ENCODE data around the gene ZNF827. TPM values are rescaled to one million over a fixed set of nuclear protein-coding genes. Genes with fewer than 3 reads are reported as not detected.

Gene ZNF827
- total RNA-seq, 2 experiments from 2014 or later = 21.8 to 22.4 TPM

DNA sequence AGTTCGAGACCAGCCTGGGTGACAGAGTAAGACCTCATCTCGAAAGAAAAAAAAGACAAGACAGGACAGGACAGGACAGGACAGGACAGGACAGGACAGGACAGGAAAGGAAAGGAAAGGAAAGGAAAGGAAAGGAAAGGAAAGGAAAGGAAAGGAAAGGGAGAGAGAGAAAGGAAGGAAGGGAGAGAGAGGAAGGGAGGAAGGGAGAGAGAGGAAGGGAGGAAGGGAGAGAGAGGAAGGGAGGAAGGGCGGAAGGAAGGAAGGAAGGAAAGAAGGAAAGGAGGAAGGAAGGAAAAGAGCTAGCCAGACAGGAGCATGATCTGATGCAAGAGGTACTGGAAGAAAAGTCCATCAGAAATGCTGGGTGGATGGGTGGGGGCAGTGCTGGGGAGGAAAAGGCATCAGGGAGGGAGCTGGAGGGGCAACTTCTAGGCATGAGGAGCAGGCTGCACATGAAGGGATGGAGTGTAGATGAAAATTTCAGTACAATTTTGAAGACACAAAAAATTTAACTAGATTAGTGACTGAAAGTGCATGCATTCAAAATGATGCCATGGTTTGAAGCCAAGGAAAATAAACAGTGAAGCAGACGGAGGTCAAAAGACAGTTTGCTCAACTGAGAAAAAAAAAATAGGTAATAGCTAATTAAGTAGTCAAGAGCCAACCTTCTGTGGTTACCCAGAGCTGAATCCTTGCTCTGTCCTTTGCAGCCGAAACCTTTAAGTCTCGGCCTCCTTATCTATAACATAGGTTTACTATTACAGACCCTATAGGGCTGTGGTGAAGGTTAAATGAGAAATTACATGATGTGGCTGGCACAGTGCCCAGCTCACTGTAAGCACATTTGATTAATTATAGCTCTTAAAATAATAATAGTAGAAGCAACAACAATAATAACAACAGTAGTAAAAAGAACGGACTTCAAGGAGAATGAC lies 59.9 kb downstream of the ZNF827 start:
- Mint-ChIP-seq H3K9me3 (no peaks in the 10 kb centered on the region), H3K27me3 (no peaks in the 10 kb centered on the region), H3K4me1 (peaks cover 15% of the 10 kb centered on the region), H3K36me3 (peaks cover 27% of the 10 kb centered on the region), H3K27ac (no peak overlapping the region), H3K4me3 (no peak overlapping the region)
- ATAC-seq (ENCODE audit: low read depth) (no peak), DNase-seq (no peak)
- POLR2A ChIA-PET = no interaction called here

DNA sequence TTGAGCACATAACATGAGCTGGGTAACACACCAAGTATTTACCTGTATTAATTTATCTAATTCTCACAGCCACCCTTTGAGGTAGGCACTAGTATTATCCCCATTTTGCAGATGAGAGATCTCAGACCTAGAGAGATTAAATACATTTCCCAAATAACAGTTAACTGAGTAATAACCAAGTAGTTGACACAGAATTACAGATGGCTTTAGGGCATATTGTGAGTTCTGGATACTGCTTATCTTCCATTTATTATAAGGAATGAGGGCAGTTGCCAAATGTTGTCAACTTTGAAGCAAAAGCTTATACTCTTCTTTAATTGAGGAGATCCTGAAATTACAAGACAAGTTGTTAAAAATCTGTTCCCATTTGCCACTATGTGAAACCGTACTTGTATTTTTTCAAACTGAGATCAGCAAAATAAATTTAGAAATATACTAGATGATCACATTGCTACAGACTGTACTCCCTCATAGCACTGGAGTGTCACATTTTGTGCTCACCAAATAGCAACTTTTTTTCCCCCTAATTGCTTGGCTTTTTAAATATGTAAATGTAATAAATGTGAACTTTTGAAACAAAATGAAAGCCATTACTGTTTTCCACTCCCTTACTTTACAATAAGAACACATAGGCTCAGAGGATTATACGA lies 62.0 kb downstream of the ZNF827 start:
- Mint-ChIP-seq H3K27me3 (no peaks in the 10 kb centered on the region), H3K9me3 (no peaks in the 10 kb centered on the region), H3K4me3 (no peak overlapping the region), H3K36me3 (peaks cover 28% of the 10 kb centered on the region), H3K4me1 (peaks cover 13% of the 10 kb centered on the region), H3K27ac (no peak overlapping the region)
- POLR2A ChIA-PET = no interaction called here
- no peak for ATAC-seq (ENCODE audit: low read depth)
- DNase-seq = no peak

DNA sequence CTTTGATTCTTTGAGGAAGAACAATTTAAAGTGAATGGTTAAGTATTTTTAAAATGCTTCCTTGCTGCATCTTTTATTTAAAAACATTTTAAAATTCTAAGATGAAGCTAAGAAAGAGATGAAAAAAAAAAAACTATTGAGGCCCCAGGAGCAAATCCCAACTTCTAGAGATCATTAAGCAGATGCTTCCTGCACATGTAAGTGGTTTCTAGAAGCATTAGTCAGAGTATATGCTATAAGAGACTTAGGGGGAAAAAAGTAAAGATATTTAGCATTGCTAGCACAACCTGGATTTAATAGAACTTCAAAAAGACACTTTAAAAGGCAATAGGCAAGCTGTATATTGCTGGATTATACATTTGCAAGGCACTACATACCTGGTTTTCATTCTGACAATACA lies 64.7 kb downstream of the ZNF827 start:
- POLR2A ChIA-PET = no interaction called here
- Mint-ChIP-seq H3K9me3 (no peaks in the 10 kb centered on the region), H3K4me1 (peaks cover 21% of the 10 kb centered on the region), H3K27ac (no peak overlapping the region), H3K36me3 (peaks cover 26% of the 10 kb centered on the region), H3K4me3 (no peak overlapping the region), H3K27me3 (no peaks in the 10 kb centered on the region)
- ATAC-seq (ENCODE audit: low read depth) (no peak), DNase-seq (no peak)

DNA sequence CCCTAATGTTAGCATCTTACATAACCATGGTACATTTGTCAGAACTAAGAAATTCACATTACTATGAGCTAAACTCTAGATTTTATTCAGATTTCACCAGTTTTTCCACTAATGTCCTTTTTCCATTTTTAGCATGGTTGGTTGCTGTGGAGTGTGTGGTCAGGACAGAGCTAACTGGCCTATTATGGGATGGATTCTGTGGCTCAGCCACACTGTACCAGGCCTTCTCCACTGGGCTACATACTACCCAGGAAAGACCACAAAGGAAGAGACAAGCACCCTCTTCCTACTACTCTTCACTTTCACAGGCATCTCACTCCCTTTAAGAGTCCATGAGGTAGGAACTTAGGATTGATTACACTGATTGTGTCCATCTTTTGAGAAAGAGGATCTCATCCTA lies 67.4 kb downstream of the ZNF827 start:
- peaks cover 18% of the 10 kb centered on the region for H3K36me3 Mint-ChIP-seq
- H3K4me1 Mint-ChIP-seq = peaks cover 17% of the 10 kb centered on the region
- POLR2A ChIA-PET = no interaction called here
- H3K27me3 Mint-ChIP-seq = no peaks in the 10 kb centered on the region
- no peak overlapping the region for H3K4me3 Mint-ChIP-seq
- no peaks in the 10 kb centered on the region for H3K9me3 Mint-ChIP-seq
- DNase-seq (no peak), ATAC-seq (ENCODE audit: low read depth) (no peak)
- H3K27ac Mint-ChIP-seq = no peak overlapping the region

DNA sequence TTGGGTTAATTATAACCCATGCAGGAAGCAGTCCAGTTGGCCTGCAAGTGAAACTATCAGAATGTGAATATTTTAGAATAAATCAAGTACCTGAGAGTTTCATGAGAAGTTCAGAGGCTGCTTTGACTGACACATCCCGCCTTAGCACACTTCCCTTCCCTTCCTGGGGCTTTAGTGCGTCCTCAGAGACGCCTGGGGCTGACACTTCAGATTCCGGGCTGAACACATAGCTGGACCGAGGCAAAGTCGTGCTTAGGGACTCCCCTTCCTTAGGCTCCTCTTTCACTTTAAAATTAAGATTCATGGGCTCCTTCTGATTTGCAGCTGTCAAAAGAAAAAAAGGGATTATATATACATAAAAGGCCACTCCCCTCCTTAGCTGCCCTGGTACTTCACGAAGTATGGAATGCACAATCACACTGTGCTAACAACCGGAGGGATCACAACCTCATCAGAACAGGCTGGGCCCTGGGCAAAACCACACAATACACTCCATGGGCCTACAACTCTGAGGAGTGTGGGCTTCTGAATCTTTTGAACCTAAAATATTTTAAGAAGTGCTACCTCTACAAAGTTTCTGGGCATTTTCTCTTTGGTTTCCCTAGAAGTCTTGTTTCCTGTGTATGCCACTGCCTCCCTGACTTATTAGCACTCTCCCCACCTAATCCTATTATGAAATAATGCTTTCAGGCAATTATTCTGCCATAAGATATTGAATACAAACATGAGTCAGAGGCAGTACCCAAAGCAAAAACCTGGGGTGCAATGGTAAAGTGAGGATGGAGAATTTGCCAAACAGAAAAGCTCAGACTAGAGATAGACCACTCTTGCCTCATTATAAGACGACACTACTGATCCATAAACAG lies 68.2 kb downstream of the ZNF827 start:
- ATAC-seq (ENCODE audit: low read depth) = no peak

DNA sequence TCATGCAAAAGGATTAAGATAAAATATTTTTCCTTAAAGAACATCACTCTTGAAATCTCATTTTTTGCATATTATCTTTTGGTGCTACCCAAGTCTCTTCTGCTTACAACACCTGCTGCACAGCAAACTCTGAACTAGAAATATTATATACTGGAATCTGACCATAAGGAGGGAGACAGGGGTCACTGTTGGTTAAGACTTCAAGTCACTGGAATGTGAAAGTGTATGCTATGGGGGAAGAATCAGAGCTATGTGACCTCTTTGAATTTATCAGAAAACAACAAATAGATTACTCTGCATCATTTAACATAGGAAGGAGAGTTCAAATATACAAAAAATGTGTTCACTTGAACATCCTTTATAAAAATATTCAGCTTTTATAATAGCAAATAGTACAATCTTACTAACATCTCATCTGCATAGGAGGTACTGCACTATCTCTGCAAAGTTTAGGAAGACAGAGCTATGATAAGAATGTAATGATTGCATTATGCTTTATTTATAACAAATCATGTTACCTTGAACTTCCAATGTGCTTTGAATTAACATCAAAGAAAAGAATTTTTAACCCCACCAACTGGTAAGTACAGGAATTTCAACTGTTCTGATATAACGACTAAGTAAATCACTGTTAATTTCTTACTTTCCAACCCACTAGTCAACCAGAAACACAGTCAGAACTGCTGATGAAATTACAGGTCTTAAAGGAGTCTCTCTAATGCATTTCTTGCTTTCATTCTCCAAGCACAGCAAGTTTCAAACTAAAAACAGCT lies 69.8 kb downstream of the ZNF827 start:
- Mint-ChIP-seq H3K4me1 (peaks cover 24% of the 10 kb centered on the region), H3K9me3 (no peaks in the 10 kb centered on the region), H3K4me3 (no peak overlapping the region), H3K27ac (no peak overlapping the region), H3K36me3 (peaks cover 14% of the 10 kb centered on the region), H3K27me3 (no peaks in the 10 kb centered on the region)
- ATAC-seq (ENCODE audit: low read depth) (no peak), DNase-seq (no peak)
- POLR2A ChIA-PET = no interaction called here

More for the DNA sequence above, 68.2 kb downstream of the ZNF827 start:
- peaks cover 18% of the 10 kb centered on the region for H3K36me3 Mint-ChIP-seq
- POLR2A ChIA-PET = no interaction called here
- no peak for DNase-seq
- no peak overlapping the region for H3K4me3 Mint-ChIP-seq
- H3K27me3 Mint-ChIP-seq = no peaks in the 10 kb centered on the region
- peaks cover 22% of the 10 kb centered on the region for H3K4me1 Mint-ChIP-seq
- no peaks in the 10 kb centered on the region for H3K9me3 Mint-ChIP-seq
- H3K27ac Mint-ChIP-seq = no peak overlapping the region

DNA sequence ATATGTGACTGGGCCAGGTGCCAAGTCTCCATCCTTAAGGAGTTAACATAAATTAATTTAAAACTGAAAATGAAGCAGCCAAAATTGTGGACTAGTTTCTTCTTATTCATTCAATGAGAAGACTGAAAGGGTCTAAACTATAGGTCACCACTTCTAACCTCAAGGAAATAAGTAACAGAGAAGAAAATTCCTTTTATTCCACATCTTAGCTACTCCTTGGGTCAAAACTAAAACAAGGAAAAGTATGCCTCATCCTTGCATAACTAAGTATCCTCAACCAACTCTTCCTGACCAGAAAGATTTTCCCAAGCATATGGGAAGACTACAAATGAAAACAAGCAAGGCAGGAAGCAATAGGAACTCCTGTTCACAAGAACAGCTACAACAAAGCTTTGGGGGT lies 71.2 kb downstream of the ZNF827 start:
- peaks cover 24% of the 10 kb centered on the region for H3K4me1 Mint-ChIP-seq
- H3K9me3 Mint-ChIP-seq = no peaks in the 10 kb centered on the region
- H3K27ac Mint-ChIP-seq = no peak overlapping the region

DNA sequence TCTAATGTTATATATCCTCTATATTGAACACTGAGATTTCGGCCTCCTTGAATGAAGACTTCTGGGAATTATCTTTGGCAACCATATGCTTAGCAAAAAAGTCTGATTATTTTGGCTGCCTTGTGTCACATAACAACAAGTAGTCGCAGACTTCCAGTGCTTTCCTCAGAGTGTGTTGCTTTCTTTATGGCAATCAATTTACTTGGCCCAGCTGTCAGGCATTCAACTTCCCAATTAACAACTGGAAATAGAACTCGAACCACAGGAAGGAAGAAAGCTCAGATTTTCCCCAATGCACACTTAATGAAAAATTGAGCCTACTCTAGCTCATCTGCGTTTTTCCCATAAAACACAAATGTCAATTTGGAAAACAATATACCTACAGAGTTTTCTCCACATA lies 71.6 kb downstream of the ZNF827 start:
- Mint-ChIP-seq H3K9me3 (no peaks in the 10 kb centered on the region), H3K4me1 (peaks cover 22% of the 10 kb centered on the region), H3K36me3 (peaks cover 8% of the 10 kb centered on the region), H3K27ac (no peak overlapping the region), H3K27me3 (no peaks in the 10 kb centered on the region), H3K4me3 (no peak overlapping the region)
- ATAC-seq (ENCODE audit: low read depth) (no peak), DNase-seq (no peak)
- POLR2A ChIA-PET = no interaction called here

More for the DNA sequence above, 71.2 kb downstream of the ZNF827 start:
- no peak for ATAC-seq (ENCODE audit: low read depth)
- POLR2A ChIA-PET = no interaction called here
- H3K4me3 Mint-ChIP-seq = no peak overlapping the region
- no peak for DNase-seq
- no peaks in the 10 kb centered on the region for H3K27me3 Mint-ChIP-seq
- peaks cover 11% of the 10 kb centered on the region for H3K36me3 Mint-ChIP-seq

DNA sequence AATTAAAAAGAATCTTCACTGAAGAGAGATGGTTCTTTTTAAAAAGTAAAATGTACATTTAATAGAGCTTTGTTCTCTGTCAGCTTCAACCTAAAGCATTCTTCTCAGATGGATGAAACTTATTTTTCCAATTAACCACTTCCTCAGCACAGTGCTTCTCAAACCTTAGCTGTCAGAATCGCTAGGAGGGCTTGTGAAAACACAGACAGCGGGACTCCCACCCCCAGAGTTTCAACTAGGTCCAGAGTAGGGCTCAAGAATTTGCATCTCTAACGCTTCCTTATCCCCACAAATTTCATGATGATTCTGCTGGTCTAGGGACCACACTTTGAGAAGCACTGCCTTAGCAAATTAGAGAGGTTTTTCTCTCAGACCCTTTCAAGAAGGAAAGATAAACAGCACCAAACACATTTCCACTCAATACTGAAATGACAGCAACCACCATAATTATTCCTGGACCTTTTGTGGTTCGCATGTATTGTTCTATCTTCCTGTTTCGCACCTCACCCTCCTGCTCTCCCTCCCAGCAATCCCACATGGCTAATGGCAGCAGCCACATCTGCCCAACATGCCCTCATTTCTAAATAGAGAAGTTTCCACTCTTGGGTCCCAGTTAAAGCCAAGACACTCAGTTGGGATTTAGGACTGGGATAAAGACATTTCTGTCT lies 73.2 kb downstream of the ZNF827 start:
- ATAC-seq (ENCODE audit: low read depth) = no peak
- POLR2A ChIA-PET = no interaction called here
- no peak overlapping the region for H3K4me3 Mint-ChIP-seq

DNA sequence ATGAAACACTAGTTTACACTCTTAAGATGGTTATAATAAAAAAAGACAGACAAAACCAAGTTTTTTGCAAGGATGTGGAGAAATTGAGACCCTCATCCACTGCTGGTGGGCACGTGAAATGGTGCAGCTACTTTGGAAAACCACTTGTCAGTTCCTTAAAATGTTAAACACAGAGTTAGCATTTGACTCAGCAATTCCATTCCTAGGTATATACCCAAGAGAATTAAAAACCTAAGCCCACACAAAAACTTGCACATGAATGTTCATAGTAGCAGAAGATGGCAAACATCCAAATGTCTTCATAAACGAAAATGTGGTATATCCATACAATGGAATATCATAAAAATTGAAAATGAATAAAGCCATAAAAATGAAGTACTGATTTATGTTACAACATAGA lies 75.4 kb downstream of the ZNF827 start:
- POLR2A ChIA-PET = no interaction called here
- no peaks in the 10 kb centered on the region for H3K9me3 Mint-ChIP-seq
- no peaks in the 10 kb centered on the region for H3K27me3 Mint-ChIP-seq
- H3K27ac Mint-ChIP-seq = no peak overlapping the region
- DNase-seq (no peak), ATAC-seq (ENCODE audit: low read depth) (no peak)
- peaks cover 6% of the 10 kb centered on the region for H3K36me3 Mint-ChIP-seq
- no peak overlapping the region for H3K4me3 Mint-ChIP-seq
- peaks cover 7% of the 10 kb centered on the region for H3K4me1 Mint-ChIP-seq

More for the DNA sequence above, 73.2 kb downstream of the ZNF827 start:
- no peaks in the 10 kb centered on the region for H3K27me3 Mint-ChIP-seq
- no peak overlapping the region for H3K27ac Mint-ChIP-seq
- H3K4me1 Mint-ChIP-seq = peaks cover 9% of the 10 kb centered on the region
- H3K36me3 Mint-ChIP-seq = peaks cover 3% of the 10 kb centered on the region
- no peaks in the 10 kb centered on the region for H3K9me3 Mint-ChIP-seq
- DNase-seq = no peak

DNA sequence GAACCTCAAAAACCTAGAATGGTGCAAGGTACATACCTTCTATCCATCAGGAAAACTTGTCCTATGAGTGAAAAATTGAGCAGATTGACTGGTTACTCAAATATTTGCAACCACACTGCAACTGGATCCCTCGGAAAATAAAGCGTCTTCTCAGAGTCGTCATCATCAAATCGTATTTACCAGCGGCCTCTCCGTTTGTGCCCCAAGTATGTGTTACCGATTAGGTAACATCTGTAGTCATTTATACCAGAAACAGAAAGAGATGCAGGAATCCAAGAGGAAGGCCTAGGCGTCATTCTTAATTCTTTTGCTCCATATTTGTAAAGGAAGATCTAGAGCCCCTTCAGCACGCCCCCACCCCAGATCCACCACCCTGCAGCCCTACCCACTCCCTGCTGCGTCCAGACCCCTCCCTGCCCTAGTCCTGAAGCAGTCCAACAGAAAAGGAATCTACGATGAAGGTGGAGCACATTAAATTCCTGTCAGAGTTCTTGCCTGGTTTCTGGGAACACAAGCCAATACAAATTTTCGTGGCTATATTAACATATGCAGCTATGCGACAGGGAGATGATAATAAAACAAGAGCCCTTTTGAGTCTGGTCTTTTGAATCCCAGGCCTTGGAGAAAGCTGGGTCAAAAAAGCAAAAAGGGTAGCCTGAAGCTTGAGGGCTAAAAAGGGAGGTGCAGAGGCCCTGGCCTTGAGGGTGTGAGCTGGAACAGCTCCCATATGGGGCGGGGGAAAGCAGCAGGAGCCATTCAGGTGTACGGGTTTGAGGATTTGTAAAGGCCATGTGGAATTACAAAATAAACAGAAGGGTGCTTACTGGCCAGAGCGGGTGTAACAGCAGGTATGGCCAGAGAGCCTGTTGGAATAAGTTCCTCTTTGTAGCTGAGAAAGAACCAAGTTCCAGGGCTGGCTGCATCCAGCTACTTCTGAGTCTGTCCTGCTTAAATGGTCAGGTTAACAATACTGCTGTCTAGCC lies 77.0 kb downstream of the ZNF827 start:
- no peak overlapping the region for H3K4me3 Mint-ChIP-seq
- POLR2A ChIA-PET = no interaction called here
- no peak for ATAC-seq (ENCODE audit: low read depth)
- H3K27me3 Mint-ChIP-seq = no peaks in the 10 kb centered on the region
- peaks cover 6% of the 10 kb centered on the region for H3K36me3 Mint-ChIP-seq
- DNase-seq = no peak
- no peaks in the 10 kb centered on the region for H3K9me3 Mint-ChIP-seq
- peaks cover 7% of the 10 kb centered on the region for H3K4me1 Mint-ChIP-seq
- no peak overlapping the region for H3K27ac Mint-ChIP-seq

DNA sequence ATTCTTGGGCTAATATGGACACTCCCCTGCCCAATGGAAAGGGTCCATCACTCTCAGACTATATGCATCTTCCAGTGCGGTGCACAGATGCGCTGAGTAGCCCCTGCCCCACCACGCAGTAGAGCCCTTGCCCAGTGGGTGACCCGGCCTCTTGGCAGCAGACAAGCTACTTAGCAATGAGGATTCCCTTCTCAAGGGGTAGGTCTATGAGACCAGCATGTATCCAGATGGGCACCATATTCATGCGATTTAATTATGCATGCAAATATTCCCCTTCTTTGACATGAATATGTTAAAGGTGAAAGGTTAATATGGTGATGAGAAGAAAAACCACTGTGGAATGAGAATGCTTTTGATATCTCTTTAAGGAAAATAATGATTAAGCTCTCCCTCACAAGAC lies 77.7 kb downstream of the ZNF827 start:
- POLR2A ChIA-PET = no interaction called here
- no peak overlapping the region for H3K4me3 Mint-ChIP-seq
- no peak for DNase-seq

More for the DNA sequence above, 77.7 kb downstream of the ZNF827 start:
- H3K36me3 Mint-ChIP-seq = peaks cover 6% of the 10 kb centered on the region
- no peaks in the 10 kb centered on the region for H3K27me3 Mint-ChIP-seq
- no peaks in the 10 kb centered on the region for H3K9me3 Mint-ChIP-seq
- H3K4me1 Mint-ChIP-seq = peaks cover 7% of the 10 kb centered on the region
- ATAC-seq (ENCODE audit: low read depth) = no peak
- H3K27ac Mint-ChIP-seq = no peak overlapping the region
